ENCODE data around the gene GDF9. TPM values are rescaled to one million over a fixed set of nuclear protein-coding genes. Genes with fewer than 3 reads are reported as not detected.

Gene GDF9
- total and polyA plus RNA-seq, 5 experiments from 2014 or later: 0.30 to 1.7 (median 0.85) TPM; not detected in 1

DNA sequence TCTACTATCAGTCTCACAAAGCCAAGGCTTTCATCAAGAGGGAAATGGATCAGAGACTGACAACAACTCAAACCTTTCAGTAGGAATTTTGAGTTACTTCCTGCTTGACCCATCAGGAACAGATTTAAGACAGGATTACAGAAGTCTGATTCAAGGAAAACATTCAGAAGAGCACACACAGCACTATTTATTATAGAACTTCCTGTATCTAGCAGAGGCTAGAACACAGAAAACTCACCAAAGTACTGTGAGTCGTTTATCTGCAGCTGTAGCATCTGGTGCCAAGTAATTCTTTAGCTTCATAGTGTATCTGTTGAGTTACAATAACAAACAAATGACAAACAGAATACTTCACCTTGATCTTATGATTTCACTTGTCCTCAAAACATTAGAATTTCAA is 21.0 kb upstream of the GDF9 start:
- no peaks in the 10 kb centered on the region for H3K9me3 Mint-ChIP-seq
- H3K27ac Mint-ChIP-seq: peak overlapping the region in 2 of 10 donors; percentile 25 to 49
- ATAC-seq (no peak), DNase-seq (no peak)
- H3K4me1 Mint-ChIP-seq: peaks cover 0 to 1% (median 0%) of the 10 kb centered on the region in 4 donors
- H3K27me3 Mint-ChIP-seq: no peaks in the 10 kb centered on the region
- no peak overlapping the region for H3K4me3 Mint-ChIP-seq
- POLR2A ChIA-PET: no interaction called here
- peaks cover 0 to 82% (median 18%) of the 10 kb centered on the region in 3 donors for H3K36me3 Mint-ChIP-seq

DNA sequence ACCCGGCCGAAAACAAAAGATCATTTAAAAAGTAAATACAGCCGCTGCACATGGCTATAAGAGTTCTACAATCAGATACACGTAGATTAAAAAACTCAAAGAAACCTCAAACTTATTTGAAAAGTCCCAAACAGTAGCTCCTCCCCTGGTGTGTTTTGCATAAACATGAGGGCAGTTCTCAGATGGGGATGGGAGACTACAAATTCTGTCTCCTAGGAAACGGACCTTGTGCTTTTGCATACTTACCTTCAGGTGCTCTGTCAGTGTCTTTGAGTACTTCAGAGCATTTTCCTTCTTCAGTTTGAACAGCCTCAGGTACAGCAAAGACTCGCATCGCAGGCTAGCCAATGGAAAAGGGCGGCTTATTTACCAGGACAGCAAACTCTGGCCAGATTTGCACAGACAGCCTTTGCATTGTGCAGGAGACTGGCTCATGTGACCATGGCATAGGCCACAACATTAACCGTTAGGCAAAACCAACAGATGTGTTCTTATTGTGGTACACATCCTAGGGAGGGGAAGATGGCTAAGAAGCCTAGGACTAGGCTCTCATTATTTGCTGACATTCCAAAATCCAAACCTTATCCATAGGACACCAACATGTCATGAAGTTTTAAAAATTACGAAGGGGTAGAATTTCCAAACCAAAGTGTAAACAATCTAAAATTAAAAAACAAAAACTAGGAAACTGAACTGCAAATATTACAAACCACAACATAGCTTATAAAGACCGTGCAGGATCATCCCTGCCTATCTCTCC is 20.0 kb upstream of the GDF9 start:
- Mint-ChIP-seq H3K4me1 (no peaks in the 10 kb centered on the region), H3K27ac (peak overlapping the region in 4 of 10 donors; percentile 6 to 58 (median 33)), H3K36me3 (peaks cover 0 to 84% (median 13%) of the 10 kb centered on the region in 3 donors), H3K27me3 (no peaks in the 10 kb centered on the region), H3K9me3 (no peaks in the 10 kb centered on the region), H3K4me3 (no peak overlapping the region)
- POLR2A ChIA-PET: no interaction called here
- DNase-seq (no peak), ATAC-seq (no peak)

DNA sequence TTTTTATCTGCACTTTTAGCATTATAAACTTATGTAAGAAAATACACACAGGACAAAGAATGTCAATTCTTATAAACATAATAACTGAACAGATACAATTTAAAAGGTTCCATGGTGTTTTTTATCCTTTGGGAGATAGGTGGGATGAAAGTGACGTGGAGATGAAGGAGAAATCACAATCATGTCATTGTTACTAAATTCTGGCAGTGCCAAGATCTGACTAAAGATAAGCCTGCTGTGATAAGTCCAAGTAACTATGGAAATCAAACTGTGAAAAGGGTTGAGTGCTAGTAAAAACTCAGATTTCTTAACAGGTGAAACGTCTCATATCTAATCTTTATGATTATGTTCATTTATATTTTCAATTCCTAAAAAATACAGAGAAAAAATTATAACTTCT is 18.3 kb upstream of the GDF9 start:
- POLR2A ChIA-PET: interaction anchor here (0.7 kb wide), 1 partner anchor 76 kb away, joined by 3 read pairs; no protein-coding TSS in a partner anchor
- H3K4me1 Mint-ChIP-seq: no peaks in the 10 kb centered on the region
- peaks cover 0 to 86% (median 16%) of the 10 kb centered on the region in 3 donors for H3K36me3 Mint-ChIP-seq
- ATAC-seq (no peak), DNase-seq (no peak)
- H3K9me3 Mint-ChIP-seq: no peaks in the 10 kb centered on the region
- H3K4me3 Mint-ChIP-seq: no peak overlapping the region
- no peaks in the 10 kb centered on the region for H3K27me3 Mint-ChIP-seq
- H3K27ac Mint-ChIP-seq: peak overlapping the region in 2 of 10 donors; percentile 45 to 83

DNA sequence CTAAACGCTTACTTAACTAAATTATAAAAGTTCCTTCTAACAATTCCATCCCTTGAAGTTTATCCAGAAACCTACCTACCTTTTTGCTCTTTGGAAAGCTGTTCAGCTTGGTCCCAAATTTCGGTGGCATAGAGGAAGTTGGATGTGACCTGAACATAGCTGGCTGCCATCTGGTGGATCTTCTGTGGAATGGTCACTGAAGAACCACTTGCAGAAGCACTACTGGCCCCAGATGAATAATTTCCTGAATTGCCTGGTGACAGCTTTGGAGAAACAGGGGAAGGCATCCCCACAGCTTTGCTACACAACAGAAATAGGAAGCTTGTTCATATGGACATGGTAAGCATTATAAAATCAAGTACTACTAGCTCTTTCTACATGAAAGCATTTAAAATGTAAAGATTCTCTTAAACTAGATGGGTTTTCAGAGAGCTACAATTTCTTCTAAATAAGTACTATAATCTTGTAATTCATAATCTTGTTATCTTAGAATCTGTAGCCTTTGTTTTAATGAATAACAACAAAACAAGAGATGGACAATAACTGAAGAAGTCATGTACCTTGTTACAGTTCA is 17.1 kb upstream of the GDF9 start:
- Mint-ChIP-seq H3K36me3 (peaks cover 0 to 90% (median 16%) of the 10 kb centered on the region in 3 donors), H3K4me3 (no peak overlapping the region), H3K4me1 (no peaks in the 10 kb centered on the region), H3K27me3 (no peaks in the 10 kb centered on the region), H3K9me3 (no peaks in the 10 kb centered on the region), H3K27ac (peak overlapping the region in 4 of 10 donors; percentile 31 to 68 (median 38))
- POLR2A ChIA-PET: interaction anchor here (1.1 to 1.4 kb wide), 3 partner anchors 10 to 168 kb away, joined by 3 read pairs; partner anchors contain the start of genes HSPA4 and LEAP2
- peak in 6 of 10 donors; percentile 5 to 28 (median 18) for DNase-seq
- ATAC-seq: peak; percentile 42 to 69

DNA sequence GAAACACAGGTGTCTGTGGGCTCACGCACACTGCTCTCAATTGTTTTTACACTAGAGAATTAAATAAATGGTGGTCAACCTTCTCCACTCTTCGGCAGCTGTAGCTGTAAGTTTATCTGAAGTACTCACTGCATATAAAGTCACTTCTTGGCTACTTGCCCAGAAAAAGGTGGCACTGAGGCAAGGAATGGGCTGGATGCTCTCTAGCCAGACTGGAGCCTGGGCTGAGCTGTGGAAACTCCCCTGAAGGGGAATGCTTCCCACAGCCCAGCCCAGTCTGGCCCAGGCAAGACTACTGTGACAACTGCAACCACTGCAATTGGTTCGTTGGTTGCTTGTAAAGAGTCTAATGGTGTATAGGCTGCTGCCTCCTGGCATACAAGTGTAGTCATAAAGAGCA is 11.7 kb upstream of the GDF9 start:
- Mint-ChIP-seq H3K4me3 (no peak overlapping the region), H3K36me3 (peaks cover 0 to 69% (median 6%) of the 10 kb centered on the region in 3 donors), H3K4me1 (peaks cover 0 to 1% (median 0%) of the 10 kb centered on the region in 4 donors), H3K27me3 (no peaks in the 10 kb centered on the region), H3K27ac (peak overlapping the region in 2 of 10 donors; percentile 28 to 53), H3K9me3 (no peaks in the 10 kb centered on the region)
- DNase-seq (no peak), ATAC-seq (no peak)
- POLR2A ChIA-PET: no interaction called here

DNA sequence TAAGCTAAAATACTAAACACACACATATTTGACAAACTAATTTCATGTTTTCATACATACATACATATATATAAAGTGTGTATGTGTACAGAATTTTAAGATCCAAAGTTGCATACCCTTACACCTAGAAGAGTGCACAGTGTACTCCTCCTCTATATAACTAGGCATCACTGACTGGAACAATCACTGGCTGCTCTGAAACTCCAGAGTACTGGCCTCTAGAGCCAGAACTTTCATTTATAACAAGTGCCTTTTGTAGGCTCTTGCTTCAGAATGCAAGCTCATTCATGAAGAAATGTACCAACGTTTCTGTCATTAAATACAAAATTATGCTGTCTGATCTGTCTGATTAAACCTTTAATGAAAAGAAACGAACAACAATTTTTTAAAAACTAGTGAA is 11.2 kb upstream of the GDF9 start:
- H3K4me1 Mint-ChIP-seq: peaks cover 0 to 1% (median 0%) of the 10 kb centered on the region in 4 donors
- no peak overlapping the region for H3K27ac Mint-ChIP-seq
- no peaks in the 10 kb centered on the region for H3K27me3 Mint-ChIP-seq
- ATAC-seq (no peak), DNase-seq (no peak)
- POLR2A ChIA-PET: interaction anchor here (0.6 kb wide), 1 partner anchor 162 kb away, joined by 3 read pairs; no protein-coding TSS in a partner anchor
- peaks cover 0 to 68% (median 6%) of the 10 kb centered on the region in 3 donors for H3K36me3 Mint-ChIP-seq
- H3K9me3 Mint-ChIP-seq: no peaks in the 10 kb centered on the region
- H3K4me3 Mint-ChIP-seq: no peak overlapping the region

DNA sequence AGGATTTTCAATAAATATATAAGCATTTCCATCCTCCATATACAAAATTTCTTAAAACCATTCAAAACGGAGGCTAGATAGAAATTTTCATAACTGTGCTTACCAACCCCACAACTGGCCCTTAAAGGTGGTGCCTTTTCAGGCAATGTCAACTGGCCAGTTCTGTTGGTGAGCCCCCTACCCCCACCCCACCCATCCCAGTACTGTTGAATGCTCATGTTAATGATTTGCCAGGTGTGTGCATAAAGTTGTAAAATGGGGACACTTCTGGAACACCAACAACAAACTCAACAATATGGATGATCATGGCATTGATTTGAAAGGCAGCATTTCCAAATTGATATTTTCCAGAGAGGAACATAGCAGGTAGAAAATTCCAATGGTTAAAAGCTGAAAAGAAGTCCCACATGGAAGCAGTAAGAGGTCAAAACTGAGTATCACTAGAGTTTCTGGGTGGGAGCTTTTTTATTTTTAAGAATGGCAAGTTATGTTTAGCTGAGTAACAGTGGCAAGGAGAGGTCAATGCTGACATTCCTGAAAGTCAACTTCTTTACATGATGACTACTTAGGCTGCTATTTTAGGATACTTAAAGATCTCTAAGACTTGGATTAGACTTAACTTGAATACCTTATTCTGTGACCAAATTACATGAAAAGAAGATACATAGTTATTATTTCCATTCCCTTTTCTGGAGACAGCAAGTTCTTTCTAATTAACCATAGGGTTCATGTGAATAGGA is 9.9 kb upstream of the GDF9 start:
- Mint-ChIP-seq H3K4me3 (no peak overlapping the region), H3K27me3 (no peaks in the 10 kb centered on the region), H3K36me3 (peaks cover 0 to 58% (median 6%) of the 10 kb centered on the region in 3 donors), H3K9me3 (no peaks in the 10 kb centered on the region), H3K27ac (peak overlapping the region in 1 of 10 donors; percentile 11), H3K4me1 (peaks cover 0 to 1% (median 0%) of the 10 kb centered on the region in 4 donors)
- POLR2A ChIA-PET: no interaction called here
- no peak for DNase-seq
- no peak for ATAC-seq

DNA sequence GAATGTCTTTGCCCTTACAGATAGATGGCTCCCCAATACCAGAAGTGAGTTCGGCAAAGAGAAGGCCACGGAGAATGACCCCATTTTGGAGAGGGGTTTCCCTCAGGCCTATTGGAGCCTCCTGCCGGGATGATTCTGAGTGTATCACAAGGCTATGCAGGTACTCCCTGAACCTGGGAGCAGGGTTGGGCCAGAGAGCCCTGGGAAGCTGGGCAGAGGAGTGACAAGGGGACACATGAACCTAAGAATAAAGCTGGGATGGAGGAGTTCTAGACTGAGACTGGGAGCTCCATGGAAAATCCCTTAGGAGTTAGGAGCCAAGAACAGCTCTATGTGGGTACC is 7.6 kb upstream of the GDF9 start:
- Mint-ChIP-seq H3K4me1 (peaks cover 0 to 4% (median 2%) of the 10 kb centered on the region in 4 donors), H3K9me3 (no peaks in the 10 kb centered on the region), H3K4me3 (no peak overlapping the region), H3K27me3 (no peaks in the 10 kb centered on the region), H3K27ac (peak overlapping the region in 5 of 10 donors; percentile 23 to 66 (median 46)), H3K36me3 (peaks cover 0 to 51% (median under 1%) of the 10 kb centered on the region in 3 donors)
- POLR2A ChIA-PET: interaction anchor here (1.6 kb wide), 1 partner anchor 9 kb away, joined by 3 read pairs; no protein-coding TSS in a partner anchor
- DNase-seq (no peak), ATAC-seq (no peak)

DNA sequence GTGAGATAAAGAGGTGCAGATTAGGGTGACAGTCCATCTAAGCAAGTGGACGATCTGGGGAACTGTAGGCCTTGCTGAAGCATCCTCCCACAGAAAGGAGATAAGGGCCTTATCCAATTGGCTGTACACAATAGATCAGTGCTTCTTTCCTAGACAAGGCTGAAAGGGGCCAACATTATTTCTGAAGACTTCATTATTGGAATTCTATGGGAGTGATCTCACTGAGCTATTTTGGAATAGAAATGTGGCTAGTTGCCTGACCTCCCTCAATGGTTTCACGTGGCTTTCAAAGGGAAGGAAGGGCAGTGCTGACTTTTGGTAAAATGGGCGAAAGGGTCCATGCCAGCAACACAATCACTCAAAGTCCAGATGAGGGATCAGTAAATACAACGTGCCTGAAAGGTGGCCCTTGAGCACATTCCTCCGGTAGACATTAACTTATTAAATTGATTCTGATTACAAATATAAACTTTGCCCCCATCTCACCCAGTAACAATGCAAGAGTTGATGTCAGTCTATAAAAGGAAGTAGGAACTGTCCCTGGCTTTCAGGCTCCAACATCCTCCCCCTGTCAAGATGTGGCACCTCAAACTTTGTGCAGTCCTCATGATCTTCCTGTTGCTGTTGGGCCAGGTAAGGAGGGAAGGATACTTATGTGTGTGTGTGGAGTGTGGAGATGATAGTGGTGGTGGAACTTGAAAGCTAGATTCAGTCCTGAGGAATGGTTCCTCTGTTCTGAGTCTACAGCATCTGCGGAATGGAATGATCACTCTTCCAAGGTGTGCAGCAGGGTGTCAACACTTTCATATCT is 7.1 kb upstream of the GDF9 start, which contains the start of gene LEAP2:
LEAP2 (plus strand) TSS at position 550 of the 811 bp plus-strand sequence; CDS start at position 577, 27 bp downstream.
- no peaks in the 10 kb centered on the region for H3K9me3 Mint-ChIP-seq
- POLR2A ChIA-PET: interaction anchor here (1.6 kb wide), 1 partner anchor 10 kb away, joined by 3 read pairs; no protein-coding TSS in a partner anchor
- no peak for ATAC-seq
- H3K36me3 Mint-ChIP-seq: peaks cover 0 to 50% (median 3%) of the 10 kb centered on the region in 3 donors
- H3K27ac Mint-ChIP-seq: peak within 1 kb of the TSS in 9 of 10 donors; percentile 23 to 80 (median 46)
- no peak for DNase-seq
- no peaks in the 10 kb centered on the region for H3K27me3 Mint-ChIP-seq
- H3K4me3 Mint-ChIP-seq: no peak within 1 kb of the TSS
- peaks cover 0 to 4% (median 4%) of the 10 kb centered on the region in 4 donors for H3K4me1 Mint-ChIP-seq

DNA sequence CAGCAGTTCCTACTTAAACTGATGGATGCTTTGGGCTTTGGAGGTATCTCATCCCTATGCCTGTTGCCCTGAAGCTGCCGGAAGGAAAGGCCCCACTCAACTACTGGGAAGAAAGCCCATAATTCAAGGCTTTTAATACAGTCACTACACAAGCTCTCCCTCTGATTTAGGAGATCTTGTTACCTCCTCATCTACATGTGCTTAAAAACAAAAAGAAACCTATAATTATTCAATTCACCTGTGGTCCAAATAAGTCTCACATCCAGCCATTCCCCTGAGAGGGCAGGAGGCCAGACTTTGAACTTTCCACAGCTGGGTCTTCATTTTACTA is 6.5 kb upstream of the GDF9 start:
- peaks cover 0 to 48% (median 3%) of the 10 kb centered on the region in 3 donors for H3K36me3 Mint-ChIP-seq
- peak overlapping the region in 6 of 10 donors; percentile 2 to 80 (median 36) for H3K27ac Mint-ChIP-seq
- POLR2A ChIA-PET: interaction anchor here (0.7 kb wide), 1 partner anchor 11 kb away, joined by 3 read pairs; no protein-coding TSS in a partner anchor
- ATAC-seq (no peak), DNase-seq (no peak)
- no peaks in the 10 kb centered on the region for H3K27me3 Mint-ChIP-seq
- no peak overlapping the region for H3K4me3 Mint-ChIP-seq
- H3K4me1 Mint-ChIP-seq: peaks cover 2 to 8% (median 4%) of the 10 kb centered on the region in 4 donors
- H3K9me3 Mint-ChIP-seq: no peaks in the 10 kb centered on the region

DNA sequence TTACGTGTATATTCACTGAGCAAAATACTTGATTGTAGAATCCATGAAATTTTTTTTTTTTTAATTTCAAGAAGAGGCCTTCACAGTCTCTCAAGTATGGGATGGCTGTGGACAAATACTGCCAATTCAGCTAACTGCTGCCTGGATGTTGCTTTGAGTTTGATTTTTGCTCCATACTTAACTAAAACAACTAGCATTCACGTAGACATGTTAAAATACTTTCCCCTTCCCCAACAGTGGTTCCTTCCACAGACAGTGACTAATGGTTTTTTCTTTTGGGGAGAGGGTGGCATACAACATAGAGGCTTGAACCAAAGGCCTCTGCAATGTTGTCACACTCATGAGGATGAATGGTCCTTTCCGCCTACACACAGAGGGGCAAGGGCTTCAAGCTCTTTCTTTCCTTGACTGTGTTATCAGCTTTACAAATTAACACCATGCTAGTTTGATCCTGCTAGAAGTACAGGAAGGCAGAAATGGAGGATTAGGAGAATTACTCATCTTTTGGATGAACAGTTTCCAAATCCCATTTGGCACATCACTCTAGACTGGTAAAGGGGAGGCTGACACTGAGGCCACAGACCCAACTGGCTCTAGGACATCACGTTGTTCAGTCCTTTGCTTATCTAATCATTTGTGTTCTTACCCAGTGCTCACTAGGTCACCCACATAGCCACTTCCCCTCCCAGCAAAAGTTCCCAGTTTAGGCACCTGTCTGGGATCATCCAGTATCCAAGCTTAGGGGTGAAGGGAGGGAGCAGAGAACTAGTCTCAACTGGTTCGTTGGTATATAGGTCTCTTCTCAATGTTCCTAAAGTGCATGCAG is 5.4 kb upstream of the GDF9 start:
- Mint-ChIP-seq H3K27ac (peak overlapping the region in 3 of 10 donors; percentile 34 to 52 (median 49)), H3K4me3 (no peak overlapping the region), H3K9me3 (no peaks in the 10 kb centered on the region)

More for the DNA sequence above, 5.4 kb upstream of the GDF9 start:
- Mint-ChIP-seq H3K27me3 (no peaks in the 10 kb centered on the region), H3K4me1 (peaks cover 7 to 16% (median 11%) of the 10 kb centered on the region in 4 donors), H3K36me3 (peaks cover 0 to 47% (median 3%) of the 10 kb centered on the region in 3 donors)
- POLR2A ChIA-PET: interaction anchor here (0.7 kb wide), 1 partner anchor 12 kb away, joined by 3 read pairs; no protein-coding TSS in a partner anchor
- DNase-seq (no peak), ATAC-seq (no peak)

Data from naive thymus-derived CD8-positive, alpha-beta T cell (primary cell).